ENCODE results near the gene SMYD5. TPM values are rescaled to one million over a fixed set of nuclear protein-coding genes. Genes with fewer than 3 reads are reported as not detected.

Gene SMYD5
- total and polyA plus RNA-seq, 10 donors, result 12.3 to 27.1 (median 17.8) TPM

- H3K4me1 ChIP-seq, result peaks cover 0 to 16% (median 7%) of the 10 kb centered on the region in 6 donors
- TF ChIP-seq POLR2AphosphoS5 (IDR thresholded peaks at IDR 0.05), result peak in 1 of 3 donors; percentile 35
- TF ChIP-seq, protein P1, sequence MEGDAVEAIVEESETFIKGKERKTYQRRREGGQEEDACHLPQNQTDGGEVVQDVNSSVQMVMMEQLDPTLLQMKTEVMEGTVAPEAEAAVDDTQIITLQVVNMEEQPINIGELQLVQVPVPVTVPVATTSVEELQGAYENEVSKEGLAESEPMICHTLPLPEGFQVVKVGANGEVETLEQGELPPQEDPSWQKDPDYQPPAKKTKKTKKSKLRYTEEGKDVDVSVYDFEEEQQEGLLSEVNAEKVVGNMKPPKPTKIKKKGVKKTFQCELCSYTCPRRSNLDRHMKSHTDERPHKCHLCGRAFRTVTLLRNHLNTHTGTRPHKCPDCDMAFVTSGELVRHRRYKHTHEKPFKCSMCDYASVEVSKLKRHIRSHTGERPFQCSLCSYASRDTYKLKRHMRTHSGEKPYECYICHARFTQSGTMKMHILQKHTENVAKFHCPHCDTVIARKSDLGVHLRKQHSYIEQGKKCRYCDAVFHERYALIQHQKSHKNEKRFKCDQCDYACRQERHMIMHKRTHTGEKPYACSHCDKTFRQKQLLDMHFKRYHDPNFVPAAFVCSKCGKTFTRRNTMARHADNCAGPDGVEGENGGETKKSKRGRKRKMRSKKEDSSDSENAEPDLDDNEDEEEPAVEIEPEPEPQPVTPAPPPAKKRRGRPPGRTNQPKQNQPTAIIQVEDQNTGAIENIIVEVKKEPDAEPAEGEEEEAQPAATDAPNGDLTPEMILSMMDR (IDR thresholded peaks at IDR 0.05 in 8 of 11, conservative IDR thresholded peaks at IDR 0.05 in 3 of 11), result peak in 2 of 11 experiments; percentile 26 to 30
- no peak for TF ChIP-seq POLR2A (IDR thresholded peaks at IDR 0.05)
- intact Hi-C loops (cut with DNase I; ENCODE audit: low total_unique reads), result no loop called here
- peaks cover 0 to 26% (median 0%) of the 10 kb centered on the region in 7 donors for H3K27me3 ChIP-seq (replicated peaks in 1 of 7)
- peak; percentile 89 for DNase-seq
- 26 to 64% (median 34%) methylated on average over 64 to 113 of the region's 113 CpGs for WGBS, 5 donors
- H3K36me3 ChIP-seq, result peaks cover 0 to 48% (median 3%) of the 10 kb centered on the region in 6 donors
- no peaks in the 10 kb centered on the region for H3K9me3 ChIP-seq
- peak overlapping the region in 3 of 8 donors; percentile 40 to 60 (median 54) for H3K27ac ChIP-seq
- peak overlapping the region in 7 of 8 donors; percentile 17 to 61 (median 23) for H3K4me3 ChIP-seq
Observed at GRCh38 chr2:73268830-73269685, 55.0 kb downstream of the SMYD5 start.

- Histone ChIP-seq H3K9me3 (no peaks in the 10 kb centered on the region), H3K36me3 (peaks cover 0 to 40% (median 0%) of the 10 kb centered on the region in 6 donors), H3K27me3 (replicated peaks in 1 of 7) (peaks cover 0 to 26% (median 0%) of the 10 kb centered on the region in 7 donors), H3K4me1 (peaks cover 0 to 16% (median 7%) of the 10 kb centered on the region in 6 donors), H3K27ac (peak overlapping the region in 3 of 8 donors; percentile 40 to 60 (median 54)), H3K4me3 (peak overlapping the region in 5 of 8 donors; percentile 20 to 61 (median 30))
- DNase-seq, result no peak
- intact Hi-C loops (cut with DNase I; ENCODE audit: low total_unique reads), result no loop called here
- TF ChIP-seq POLR2A (IDR thresholded peaks at IDR 0.05), result no peak
- TF ChIP-seq, protein P1 (IDR thresholded peaks at IDR 0.05 in 8 of 11, conservative IDR thresholded peaks at IDR 0.05 in 3 of 11), result no peak
- TF ChIP-seq POLR2AphosphoS5 (IDR thresholded peaks at IDR 0.05), result no peak
- WGBS, 5 donors, result 42 to 73% (median 49%) methylated on average over 7 to 22 of the region's 22 CpGs
Observed at GRCh38 chr2:73269686-73270465, 55.8 kb downstream of the SMYD5 start.

- peaks cover 0 to 22% (median 0%) of the 10 kb centered on the region in 6 donors for H3K36me3 ChIP-seq
- H3K27me3 ChIP-seq (replicated peaks in 1 of 7), result peaks cover 0 to 22% (median 0%) of the 10 kb centered on the region in 7 donors
- DNase-seq, result no peak
- 77 to 100% (median 85%) methylated on average over 1 of the region's 1 CpG for WGBS, 5 donors
- no peaks in the 10 kb centered on the region for H3K9me3 ChIP-seq
- intact Hi-C loops (cut with DNase I; ENCODE audit: low total_unique reads), result no loop called here
- H3K4me1 ChIP-seq, result peaks cover 0 to 16% (median 7%) of the 10 kb centered on the region in 6 donors
- TF ChIP-seq, protein P1 (IDR thresholded peaks at IDR 0.05 in 8 of 11, conservative IDR thresholded peaks at IDR 0.05 in 3 of 11), result no peak
- no peak for TF ChIP-seq POLR2AphosphoS5 (IDR thresholded peaks at IDR 0.05)
- no peak for TF ChIP-seq POLR2A (IDR thresholded peaks at IDR 0.05)
- H3K27ac ChIP-seq, result no peak overlapping the region
- H3K4me3 ChIP-seq, result no peak overlapping the region
Observed at GRCh38 chr2:73272270-73272669, 58.2 kb downstream of the SMYD5 start.

Other genes starting within 250 kb of the SMYD5 start
- gene SFXN5, start 142.5 kb upstream of the SMYD5 start, total RNA-seq, result 10 to 100 TPM; 18.8 to 41.4 (median 29.0) TPM
- gene SFXN5, start 142.5 kb upstream of the SMYD5 start, polyA plus RNA-seq, result 1 to 10 TPM; 2.6 to 9.0 (median 5.4) TPM
- 100 to 1,000 TPM in 4 of 7 donors, 10 to 100 TPM in 3; 43.2 to 127 (median 101) TPM for gene RAB11FIP5, start 101.3 kb upstream of the SMYD5 start, total RNA-seq
- gene RAB11FIP5, start 101.3 kb upstream of the SMYD5 start, polyA plus RNA-seq, result 10 to 100 TPM in 2 of 3 donors, 1 to 10 TPM in 1; 9.5 to 42.9 (median 14.2) TPM
- gene NOTO, start 11.7 kb upstream of the SMYD5 start, total RNA-seq, result not detected
- gene NOTO, start 11.7 kb upstream of the SMYD5 start, polyA plus RNA-seq, result not detected
- gene PRADC1, start 19.0 kb downstream of the SMYD5 start, total RNA-seq, result 10 to 100 TPM; 12.8 to 27.1 (median 22.8) TPM
- 10 to 100 TPM; 10.4 to 29.5 (median 21.0) TPM for gene PRADC1, start 19.0 kb downstream of the SMYD5 start, polyA plus RNA-seq
- gene CCT7, start 20.1 kb downstream of the SMYD5 start, total RNA-seq, result 100 to 1,000 TPM; 122 to 184 (median 148) TPM
- 100 to 1,000 TPM; 112 to 165 (median 152) TPM for gene CCT7, start 20.1 kb downstream of the SMYD5 start, polyA plus RNA-seq
- 10 to 100 TPM; 10.0 to 15.9 (median 13.3) TPM for gene FBXO41, start 70.2 kb downstream of the SMYD5 start, total RNA-seq
- gene FBXO41, start 70.2 kb downstream of the SMYD5 start, polyA plus RNA-seq, result 10 to 100 TPM in 1 of 3 donors, 1 to 10 TPM in 2; 4.8 to 11.3 (median 8.0) TPM
- not detected for gene EGR4, start 79.3 kb downstream of the SMYD5 start, total RNA-seq
- under 1 TPM in 2 of 3 donors, not detected in 1; 0.02 to 0.03 TPM for gene EGR4, start 79.3 kb downstream of the SMYD5 start, polyA plus RNA-seq
- gene ALMS1, start 171.6 kb downstream of the SMYD5 start, total RNA-seq, result 10 to 100 TPM; 12.8 to 34.2 (median 21.4) TPM
- gene ALMS1, start 171.6 kb downstream of the SMYD5 start, polyA plus RNA-seq, result 1 to 10 TPM; 3.8 to 4.6 (median 4.4) TPM